Ovary (tissue), 9 donors: ENCODE measurements around the gene RNF41. TPM values are rescaled to one million over a fixed set of nuclear protein-coding genes. Genes with fewer than 3 reads are reported as not detected.
A peak's percentile ranks its signal among the peaks of the same experiment; 100 is the strongest.

Experiments used
- DNase-seq, 5 donors: peaks; one replicate each; pipeline ENCODE4 v3.0.0-alpha.2; 2019 to 2020
- H3K27ac ChIP-seq, 2 donors: fragments of 200-600 bp; one replicate each; pipeline versions ENCODE4 v1.5.1 to v1.8.0; 2019 to 2022
- H3K27me3 ChIP-seq: fragments of 200-600 bp; one replicate; pipeline ENCODE4 v1.8.0; 2022
- H3K36me3 ChIP-seq: fragments of 200-600 bp; sonication (generic); one replicate; pipeline ENCODE4 v1.5.1; 2019
- H3K4me1 ChIP-seq: one replicate; pipeline ENCODE4 v1.8.1; 2013; ENCODE audit warnings: mild to moderate bottlenecking, moderate library complexity; ENCODE audit not compliant: insufficient read depth
- H3K4me3 ChIP-seq: fragments of 200-600 bp; sonication (generic); one replicate; pipeline ENCODE4 v1.5.1; 2017
- H3K9me3 ChIP-seq, 2 donors: fragments of 200-600 bp in 1 of 2; sonication (generic) in 1 of 2; one replicate each; pipeline versions ENCODE4 v1.5.1 to v1.8.1; 2013 to 2019; ENCODE audit warnings: mild to moderate bottlenecking in 1 of 2, moderate library complexity in 1 of 2
- EP300 ChIP-seq: sonication (generic); formaldehyde crosslinking; IDR thresholded peaks from one replicate; pipeline ENCODE4 v1.6.1; 2017; ENCODE audit warnings: antibody characterized with exemption
- POLR2A ChIP-seq: fragments of 450-650 bp; IDR thresholded peaks from one replicate; pipeline ENCODE4 v1.6.1; 2017; ENCODE audit warnings: antibody characterized with exemption, mild to moderate bottlenecking, moderate library complexity
- WGBS, 3 donors: extraction: QIAGEN DNeasy Blood & Tissue Kit in 1 of 3; methylation state at CpG; one replicate each; pipeline versions ENCODE4 v1.1.5 to v1.1.7; 2013 to 2017; 5-methylcytosine and 5-hydroxymethylcytosine counted together
- intact Hi-C, 4 donors: fragments of 100-400 bp; cut with DNase I; formaldehyde crosslinking; loops; one replicate each; pipeline versions ENCODE4 v1.11.0 to v1.15.1; 2022 to 2023
- polyA plus RNA-seq, 2 donors: library from polyadenylated mRNA; stranded (reverse); fragments of 200-250 nt in 1 of 2; fragments of 350-450 nt in 1 of 2; fragmentation: Illumina TruSeq in 1 of 2; extraction: RNeasy Lipid Tissue Mini Kit (QIAGEN cat#74804) in 1 of 2; gene quantifications; one replicate each; pipeline ENCODE4 v1.2.3, GENCODE V29; 2013 to 2014
- total RNA-seq, 7 donors: library from RNA; depleted of rRNA in 2 of 7; stranded (reverse); fragments of >200 nt in 2 of 7; fragmentation: NEBNext Ultra II Directional in 3 of 7; extraction: Animal tissue kit (Norgen Biotek cat#: 25700) in 3 of 7; gene quantifications; one replicate each; pipeline versions ENCODE4 v1.1.0 to v1.2.4, GENCODE V29; 2016 to 2023
- TF ChIP-seq, protein P1 (sequence below), 3 donors: fragments of 450-650 bp in 2 of 3; fragments of 200-600 bp in 1 of 3; IDR thresholded peaks; one replicate each; pipeline versions ENCODE4 v1.5.1 to v1.8.0; 2016 to 2022; ENCODE audit warnings: antibody characterized with exemption in 3 of 3, mild to moderate bottlenecking in 1 of 3
- donor health status: DM: no; HTN: no; CAD: no; lungs with moderate emphysema.
- donor health status: DM: no; HTN: no; CAD: no.
- donor health status: Bipolar disorder and iron deficiency.
- donor health status: DM: yes; HTN: yes; CAD: no.
- donor health status: DM: no; HTN: no; CAD: no.
- donor health status: DM: yes; HTN: yes; CAD: no.

Gene RNF41
- total and polyA plus RNA-seq, 9 donors = 29.4 to 55.6 (median 40.6) TPM

DNA sequence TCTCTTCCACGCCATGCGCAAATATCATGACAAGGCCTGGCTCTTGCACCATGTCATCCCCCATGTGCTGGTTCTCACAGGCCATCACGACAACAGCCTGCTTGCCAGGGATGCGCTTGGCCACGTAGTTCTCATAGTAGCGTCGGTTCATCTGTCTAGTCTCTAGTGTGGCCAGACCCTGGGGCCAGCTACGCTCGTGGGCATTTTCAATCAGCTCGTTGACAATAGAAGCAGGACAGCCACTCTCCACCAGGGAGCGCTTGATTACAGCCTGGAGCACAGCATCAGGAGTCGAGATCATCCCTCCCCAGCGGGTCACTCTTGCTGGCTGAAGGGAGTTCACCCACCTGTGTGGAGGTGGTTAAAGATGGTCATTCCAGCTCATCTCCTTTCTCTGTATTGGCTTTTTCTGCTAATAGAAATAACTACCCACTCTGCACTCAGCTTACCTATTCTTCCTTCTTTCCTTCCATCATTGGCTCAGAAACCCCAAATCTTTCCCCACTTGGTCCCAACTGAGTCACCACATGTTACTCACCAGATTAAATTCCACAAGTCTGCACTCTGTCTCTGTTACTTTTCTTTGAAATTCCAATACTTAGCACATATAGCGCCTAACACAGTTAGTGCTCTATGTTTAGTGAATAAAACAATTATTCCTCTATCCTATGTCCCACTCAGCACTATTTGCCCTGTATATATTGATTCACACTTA, 15.1 kb downstream of the RNF41 start:
- WGBS, 3 donors = 54 to 57% (median 55%) methylated on average over 14 of the region's 14 CpGs

DNA sequence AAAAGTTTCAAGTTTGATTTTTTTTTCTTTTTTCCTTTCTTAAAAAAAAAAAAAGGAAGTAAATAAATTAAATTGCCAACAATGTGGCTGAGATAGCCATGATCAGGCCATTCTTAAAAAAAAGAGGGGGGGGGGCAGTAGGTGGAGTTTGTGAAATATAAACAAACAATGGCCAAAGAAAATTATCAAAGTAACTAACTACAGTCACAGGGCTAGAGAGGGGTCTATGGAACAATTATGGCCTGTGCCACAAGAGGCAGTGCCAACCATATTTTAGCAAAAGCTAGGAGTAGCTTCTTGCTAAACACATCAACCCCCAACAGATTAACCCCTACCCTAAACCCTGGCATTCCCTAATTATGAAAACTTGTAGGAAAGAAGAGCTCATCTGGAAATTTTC, 16.3 kb downstream of the RNF41 start:
- Histone ChIP-seq H3K9me3 (no peaks in the 10 kb centered on the region), H3K4me3 (no peak overlapping the region), H3K27me3 (no peaks in the 10 kb centered on the region), H3K36me3 (peaks cover 2% of the 10 kb centered on the region), H3K4me1 (no peaks in the 10 kb centered on the region), H3K27ac (no peak overlapping the region)
- DNase-seq = no peak
- TF ChIP-seq EP300 (no peak), POLR2A (no peak)
- TF ChIP-seq, protein P1, sequence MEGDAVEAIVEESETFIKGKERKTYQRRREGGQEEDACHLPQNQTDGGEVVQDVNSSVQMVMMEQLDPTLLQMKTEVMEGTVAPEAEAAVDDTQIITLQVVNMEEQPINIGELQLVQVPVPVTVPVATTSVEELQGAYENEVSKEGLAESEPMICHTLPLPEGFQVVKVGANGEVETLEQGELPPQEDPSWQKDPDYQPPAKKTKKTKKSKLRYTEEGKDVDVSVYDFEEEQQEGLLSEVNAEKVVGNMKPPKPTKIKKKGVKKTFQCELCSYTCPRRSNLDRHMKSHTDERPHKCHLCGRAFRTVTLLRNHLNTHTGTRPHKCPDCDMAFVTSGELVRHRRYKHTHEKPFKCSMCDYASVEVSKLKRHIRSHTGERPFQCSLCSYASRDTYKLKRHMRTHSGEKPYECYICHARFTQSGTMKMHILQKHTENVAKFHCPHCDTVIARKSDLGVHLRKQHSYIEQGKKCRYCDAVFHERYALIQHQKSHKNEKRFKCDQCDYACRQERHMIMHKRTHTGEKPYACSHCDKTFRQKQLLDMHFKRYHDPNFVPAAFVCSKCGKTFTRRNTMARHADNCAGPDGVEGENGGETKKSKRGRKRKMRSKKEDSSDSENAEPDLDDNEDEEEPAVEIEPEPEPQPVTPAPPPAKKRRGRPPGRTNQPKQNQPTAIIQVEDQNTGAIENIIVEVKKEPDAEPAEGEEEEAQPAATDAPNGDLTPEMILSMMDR (IDR thresholded peaks at IDR 0.05) = no peak
- intact Hi-C loops = no loop called here

More for the DNA sequence above, 15.1 kb downstream of the RNF41 start:
- no peaks in the 10 kb centered on the region for H3K9me3 ChIP-seq
- TF ChIP-seq, protein P1 (IDR thresholded peaks at IDR 0.05) = peak in 2 of 3 donors; percentile 16 to 21
- TF ChIP-seq POLR2A = no peak
- no peak overlapping the region for H3K4me3 ChIP-seq
- peaks cover 2% of the 10 kb centered on the region for H3K36me3 ChIP-seq
- no peak overlapping the region for H3K27ac ChIP-seq
- intact Hi-C loops = no loop called here
- no peaks in the 10 kb centered on the region for H3K27me3 ChIP-seq
- H3K4me1 ChIP-seq = no peaks in the 10 kb centered on the region
- peak; percentile 31 to 54 (median 43) for DNase-seq

DNA sequence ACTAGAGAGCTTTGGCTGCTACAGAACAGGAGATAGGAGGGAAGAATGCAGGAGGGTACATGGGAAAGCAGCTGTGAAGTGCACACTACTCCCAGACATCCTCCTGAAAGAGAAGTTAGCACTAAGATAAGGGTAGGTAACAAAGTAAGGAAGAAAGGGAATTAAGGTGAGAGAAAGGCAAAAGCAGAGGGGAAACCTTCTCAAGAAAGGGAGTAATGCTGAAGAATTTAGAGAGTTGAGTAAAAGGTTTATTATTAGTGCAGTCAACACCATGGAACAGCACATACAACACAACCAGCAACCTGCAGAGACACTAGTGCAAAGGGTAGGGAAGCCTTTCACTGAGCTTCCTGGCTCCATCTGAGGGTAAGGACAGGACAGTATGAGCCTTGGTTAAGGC, 17.4 kb downstream of the RNF41 start:
- no peaks in the 10 kb centered on the region for H3K36me3 ChIP-seq

DNA sequence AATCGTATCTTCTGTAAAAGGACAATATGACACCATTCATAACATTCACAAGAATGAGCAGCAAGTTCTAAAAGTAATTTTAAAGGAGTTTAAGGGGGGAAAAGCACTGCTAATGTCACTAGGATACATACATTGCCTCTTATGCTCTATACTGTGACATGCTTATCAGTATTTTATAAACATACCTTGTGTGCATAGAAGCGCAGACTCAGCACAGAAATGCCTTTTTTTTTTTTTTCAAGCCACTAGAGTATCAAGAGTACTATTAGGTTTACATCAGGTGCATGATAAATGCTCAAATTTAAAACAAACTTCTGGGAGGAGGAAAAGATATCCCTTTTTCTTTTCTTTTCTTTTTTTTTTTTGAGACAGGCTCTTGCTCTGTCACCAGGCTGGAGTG, 18.9 kb downstream of the RNF41 start:
- WGBS, 3 donors = 41 to 47% (median 42%) methylated on average over 2 of the region's 2 CpGs
- Histone ChIP-seq H3K27me3 (no peaks in the 10 kb centered on the region), H3K27ac (no peak overlapping the region), H3K9me3 (no peaks in the 10 kb centered on the region), H3K36me3 (no peaks in the 10 kb centered on the region), H3K4me3 (no peak overlapping the region), H3K4me1 (no peaks in the 10 kb centered on the region)
- intact Hi-C loops = no loop called here
- no peak for DNase-seq
- TF ChIP-seq, protein P1 (IDR thresholded peaks at IDR 0.05) = no peak
- no peak for TF ChIP-seq POLR2A
- TF ChIP-seq EP300 = no peak

More for the DNA sequence above, 17.4 kb downstream of the RNF41 start:
- intact Hi-C loops = no loop called here
- no peak overlapping the region for H3K27ac ChIP-seq
- H3K4me1 ChIP-seq = no peaks in the 10 kb centered on the region
- H3K27me3 ChIP-seq = no peaks in the 10 kb centered on the region
- H3K9me3 ChIP-seq = no peaks in the 10 kb centered on the region
- no peak overlapping the region for H3K4me3 ChIP-seq
- no peak for DNase-seq
- TF ChIP-seq, protein P1 (IDR thresholded peaks at IDR 0.05) = no peak
- no peak for TF ChIP-seq POLR2A
- no peak for TF ChIP-seq EP300
